Right lung (tissue), 5 donors: ENCODE results near the gene PPP1R27. TPM values are rescaled to one million over a fixed set of nuclear protein-coding genes. Genes with fewer than 3 reads are reported as not detected.

Experiments used
- DNase-seq, 2 donors: peaks; one replicate each; pipeline ENCODE4 v3.0.0-alpha.2; 2013
- polyA plus RNA-seq, 5 donors: library from polyadenylated mRNA; unstranded; fragments of 120-200 nt; gene quantifications; one replicate each; pipeline versions ENCODE4 v1.2.1 to v1.2.3, GENCODE V29; 2013; ENCODE audit warnings: inconsistent platforms in 1 of 5, low replicate concordance in 1 of 5; ENCODE audit not compliant: insufficient read length in 5 of 5, insufficient read depth in 1 of 5

PPP1R27 gene
- polyA plus RNA-seq, 5 donors: 0.11 to 1.7 (median 0.15) TPM

DNA sequence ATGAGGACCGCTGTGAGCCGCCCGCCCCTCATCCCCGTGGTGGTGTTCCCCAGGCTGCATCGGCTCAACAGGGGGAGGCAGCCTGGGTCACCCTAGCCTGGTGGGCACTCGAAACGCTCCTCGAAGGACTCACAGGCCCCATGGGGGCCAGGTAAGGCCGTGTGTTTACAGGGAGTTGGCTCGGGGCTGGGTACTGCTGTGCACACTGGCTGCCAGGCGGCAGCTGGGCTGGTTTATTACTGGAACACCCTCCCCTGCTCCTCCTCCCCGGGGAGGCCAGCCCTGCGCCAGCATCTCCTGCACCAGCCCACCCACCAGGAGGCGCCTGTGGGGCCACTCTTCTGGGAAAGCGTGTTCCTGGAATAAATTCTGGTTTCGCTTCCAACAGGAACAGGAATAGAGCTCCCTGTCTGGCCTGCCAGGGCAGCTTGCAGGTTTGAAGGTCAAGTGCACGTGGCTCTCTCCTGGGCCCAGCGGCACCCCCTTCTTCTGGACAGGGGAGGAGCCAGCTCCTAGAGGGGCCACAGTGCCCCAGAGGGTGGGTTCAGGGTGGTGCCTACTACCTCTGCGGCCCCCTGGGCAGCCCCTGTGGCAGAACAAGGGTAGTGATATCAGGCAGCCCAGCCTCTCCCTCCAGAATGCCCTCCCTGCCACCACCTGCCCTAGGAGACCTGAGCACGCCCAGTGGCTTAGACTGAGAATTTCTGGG is 13.1 kb downstream of the PPP1R27 start:
- DNase-seq: no peak

DNA sequence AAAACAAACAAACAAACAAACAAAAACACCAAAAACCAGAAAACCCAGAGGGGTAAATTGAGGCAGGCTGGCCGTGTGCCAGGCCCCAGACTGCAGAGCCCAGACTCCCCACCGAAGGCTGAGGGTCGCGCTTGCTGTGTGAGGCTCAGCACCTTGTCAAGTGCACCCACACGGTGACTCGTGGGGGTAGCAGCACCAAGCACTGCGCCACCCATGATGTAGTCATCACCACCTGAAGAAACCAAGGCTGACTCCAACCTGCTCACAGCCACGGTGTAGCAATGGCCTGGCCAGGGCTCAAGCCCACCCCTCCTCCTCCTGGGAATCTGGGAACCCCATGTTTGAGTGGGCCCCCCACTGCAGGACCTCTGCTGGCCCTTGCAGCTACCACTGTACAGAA is 13.7 kb downstream of the PPP1R27 start:
- DNase-seq: no peak

DNA sequence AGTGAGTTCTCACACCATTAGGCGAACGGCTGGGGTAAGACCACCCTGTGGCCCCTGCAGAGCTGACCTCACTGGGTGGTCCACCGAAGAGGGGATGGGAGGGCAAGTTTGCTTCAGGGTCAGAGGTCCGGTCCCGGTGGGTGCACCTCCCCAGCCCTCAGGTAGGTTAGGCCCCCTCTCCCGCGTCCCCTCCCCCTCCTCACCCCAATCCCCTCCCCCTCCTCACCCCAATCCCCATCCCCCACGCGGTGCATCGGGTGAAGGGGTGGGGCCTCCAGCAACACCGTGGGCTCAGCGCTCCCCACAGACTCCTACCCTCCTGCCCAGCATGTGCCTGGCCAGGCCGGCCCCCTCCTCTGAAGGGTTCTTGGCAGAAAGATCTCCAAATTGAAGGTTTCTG is 15.1 kb downstream of the PPP1R27 start:
- DNase-seq: no peak

DNA sequence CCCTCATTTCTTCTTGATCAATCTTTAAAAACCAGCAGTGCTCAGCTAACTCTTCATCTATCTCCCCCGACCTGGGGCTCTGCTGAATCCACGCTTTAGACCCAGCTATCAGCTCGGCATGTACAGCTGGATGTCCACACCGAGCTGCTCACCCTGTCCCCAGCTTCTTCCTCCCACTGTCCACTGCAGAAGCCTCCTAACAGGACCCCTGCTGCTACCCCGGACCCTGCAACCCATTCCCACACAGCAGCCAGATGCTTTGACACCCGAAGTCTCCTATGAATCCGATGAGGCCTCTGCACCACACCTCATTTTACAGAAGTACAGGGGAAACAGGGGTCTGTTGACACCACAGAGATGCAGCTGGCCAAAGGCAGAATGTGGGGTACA is 17.1 kb downstream of the PPP1R27 start:
- DNase-seq: no peak

DNA sequence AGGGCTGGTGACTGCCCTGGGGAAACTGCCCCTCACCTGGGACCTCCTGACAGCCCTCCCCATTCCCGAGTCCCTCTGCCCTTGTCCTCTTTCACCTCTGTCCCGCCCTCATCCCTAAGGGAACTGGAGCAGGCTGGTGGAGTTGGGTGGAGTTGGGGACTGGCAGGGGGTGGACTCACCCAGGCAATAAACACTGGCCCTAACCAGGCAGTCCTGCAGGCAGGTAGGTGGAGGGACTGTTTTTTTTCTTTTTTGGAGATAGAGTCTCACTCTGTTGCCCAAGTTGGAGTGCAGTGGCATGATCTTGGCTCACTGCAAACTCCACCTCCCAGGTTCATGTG is 19.2 kb downstream of the PPP1R27 start:
- no peak for DNase-seq

DNA sequence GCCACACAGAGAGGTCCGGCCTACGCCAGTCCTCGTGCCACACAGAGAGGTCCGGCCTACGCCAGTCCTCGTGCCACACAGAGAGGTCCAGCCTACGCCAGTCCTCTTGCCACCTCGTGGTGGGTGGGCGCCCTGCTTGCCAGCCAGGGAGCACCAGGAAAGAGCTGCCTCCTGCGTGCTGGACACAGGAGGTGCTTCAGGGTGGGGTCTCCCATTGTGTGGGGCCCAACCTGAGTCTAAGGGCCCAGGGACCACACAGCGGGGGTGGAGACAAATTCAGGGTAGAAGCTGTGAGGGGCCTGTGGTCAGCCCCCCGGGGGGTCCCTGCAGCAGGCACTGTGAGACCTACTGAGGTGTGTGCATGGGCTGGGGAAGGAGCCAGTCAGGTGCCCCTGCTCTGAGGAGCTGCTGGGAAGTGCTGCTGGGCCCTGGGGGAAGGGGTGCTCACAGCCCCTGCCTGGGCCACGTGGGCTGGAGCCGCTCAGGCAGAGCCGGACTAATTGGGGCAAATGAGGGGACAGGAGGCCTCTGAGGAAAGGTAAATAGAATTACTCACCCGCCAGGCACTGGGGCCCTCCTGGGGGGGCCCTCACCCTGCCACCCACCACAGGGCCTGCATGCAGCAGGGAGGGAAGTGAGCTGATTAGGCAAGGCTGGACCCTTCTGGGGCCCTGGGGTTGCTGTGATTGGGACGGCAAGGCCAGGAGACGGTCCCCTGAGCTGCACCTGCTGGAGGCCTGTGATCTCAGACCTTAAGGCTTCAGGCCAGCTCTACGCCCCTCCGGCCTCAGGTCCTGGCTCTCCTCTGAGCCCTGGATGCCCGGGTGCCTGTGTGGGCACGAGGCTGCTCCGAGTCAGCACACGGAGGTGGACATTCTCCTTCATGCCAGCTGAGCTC is 19.9 kb downstream of the PPP1R27 start:
- DNase-seq: peak; percentile 36 to 52

GRCh38 chr17:81813861-81814683 is 20.8 kb downstream of the PPP1R27 start:
- DNase-seq: no peak

DNA sequence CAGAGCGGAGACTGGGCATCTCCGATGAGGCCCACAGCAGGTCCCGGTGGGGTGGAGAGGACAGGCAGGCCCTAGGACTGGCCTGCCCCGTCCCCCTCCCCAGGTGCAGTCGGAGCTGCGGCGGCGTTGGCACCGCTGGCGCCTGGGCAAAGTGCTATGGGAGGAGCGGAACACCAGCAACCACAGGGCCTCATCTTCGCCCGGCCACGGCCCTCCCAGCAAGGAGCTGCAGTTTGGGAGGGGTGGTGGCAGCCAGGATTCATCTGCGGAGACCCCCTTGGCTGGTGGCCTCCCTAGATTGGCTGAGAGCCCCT is 21.5 kb downstream of the PPP1R27 start:
- DNase-seq: no peak

- DNase-seq: no peak
These were observed 22.1 kb downstream of the PPP1R27 start for GRCh38 chr17:81812571-81813370.

DNA sequence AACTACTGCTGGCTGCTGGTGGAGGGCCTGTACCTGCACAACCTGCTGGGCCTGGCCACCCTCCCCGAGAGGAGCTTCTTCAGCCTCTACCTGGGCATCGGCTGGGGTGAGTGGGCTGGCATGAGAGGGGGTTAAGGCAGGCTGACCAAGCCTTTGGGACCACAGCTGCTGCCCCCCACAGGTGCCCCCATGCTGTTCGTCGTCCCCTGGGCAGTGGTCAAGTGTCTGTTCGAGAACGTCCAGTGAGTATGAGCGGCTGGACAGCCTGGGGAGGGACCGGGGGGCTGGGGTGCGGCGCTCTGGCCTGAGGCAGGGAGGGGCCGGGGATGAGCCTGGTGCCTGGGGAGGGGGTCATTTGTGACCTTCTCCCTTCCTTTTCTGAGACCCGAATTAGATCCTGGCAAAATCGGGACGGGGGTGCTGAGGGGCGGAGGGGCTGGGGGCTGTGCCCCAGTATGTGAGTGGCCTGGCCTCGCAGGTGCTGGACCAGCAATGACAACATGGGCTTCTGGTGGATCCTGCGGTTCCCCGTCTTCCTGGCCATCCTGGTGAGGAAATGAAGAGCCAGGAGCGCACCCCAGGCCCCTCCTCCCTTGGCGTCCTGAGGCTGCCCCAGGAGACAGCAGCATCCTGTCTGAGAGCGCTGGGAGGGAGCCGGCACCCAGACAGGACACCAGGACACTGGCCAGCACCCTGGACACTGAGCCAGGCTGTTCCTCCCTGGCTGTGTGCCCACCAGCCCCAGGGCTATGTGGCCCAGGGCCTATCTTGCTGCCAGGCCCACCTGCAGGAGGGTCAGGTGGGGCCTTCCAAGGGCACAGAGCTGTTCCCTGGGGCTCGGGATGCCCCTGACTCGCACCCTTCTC is 22.9 kb downstream of the PPP1R27 start:
- no peak for DNase-seq

DNA sequence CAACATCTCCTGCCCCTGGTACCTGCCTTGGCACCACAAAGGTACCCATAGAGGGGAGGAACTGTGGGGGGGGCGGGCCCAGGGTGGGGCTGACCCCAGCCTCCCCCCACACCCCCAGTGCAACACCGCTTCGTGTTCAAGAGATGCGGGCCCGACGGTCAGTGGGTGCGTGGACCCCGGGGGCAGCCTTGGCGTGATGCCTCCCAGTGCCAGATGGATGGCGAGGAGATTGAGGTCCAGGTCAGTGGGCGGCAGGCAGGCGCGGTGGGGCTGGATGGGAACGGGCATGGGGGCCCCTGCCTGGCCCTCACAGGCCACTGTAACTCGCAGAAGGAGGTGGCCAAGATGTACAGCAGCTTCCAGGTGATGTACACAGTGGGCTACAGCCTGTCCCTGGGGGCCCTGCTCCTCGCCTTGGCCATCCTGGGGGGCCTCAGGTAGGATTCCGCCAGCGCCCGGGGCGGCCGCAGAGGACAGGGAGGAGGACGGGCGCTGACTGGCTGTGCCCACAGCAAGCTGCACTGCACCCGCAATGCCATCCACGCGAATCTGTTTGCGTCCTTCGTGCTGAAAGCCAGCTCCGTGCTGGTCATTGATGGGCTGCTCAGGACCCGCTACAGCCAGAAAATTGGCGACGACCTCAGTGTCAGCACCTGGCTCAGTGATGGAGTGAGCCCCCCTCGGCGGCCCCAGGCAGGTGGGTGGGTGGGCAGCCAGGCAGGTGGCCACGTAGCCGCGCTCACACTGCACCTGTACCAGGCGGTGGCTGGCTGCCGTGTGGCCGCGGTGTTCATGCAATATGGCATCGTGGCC is 23.8 kb downstream of the PPP1R27 start:
- no peak for DNase-seq

- no peak for DNase-seq
These were observed 24.4 kb downstream of the PPP1R27 start for GRCh38 chr17:81810476-81810875.

- no peak for DNase-seq
These were observed 25.3 kb downstream of the PPP1R27 start for GRCh38 chr17:81809556-81809998.

GRCh38 chr17:81808778-81809555 is 25.9 kb downstream of the PPP1R27 start:
- no peak for DNase-seq

- DNase-seq: no peak
These were observed 27.0 kb downstream of the PPP1R27 start for GRCh38 chr17:81807839-81808238.

DNA sequence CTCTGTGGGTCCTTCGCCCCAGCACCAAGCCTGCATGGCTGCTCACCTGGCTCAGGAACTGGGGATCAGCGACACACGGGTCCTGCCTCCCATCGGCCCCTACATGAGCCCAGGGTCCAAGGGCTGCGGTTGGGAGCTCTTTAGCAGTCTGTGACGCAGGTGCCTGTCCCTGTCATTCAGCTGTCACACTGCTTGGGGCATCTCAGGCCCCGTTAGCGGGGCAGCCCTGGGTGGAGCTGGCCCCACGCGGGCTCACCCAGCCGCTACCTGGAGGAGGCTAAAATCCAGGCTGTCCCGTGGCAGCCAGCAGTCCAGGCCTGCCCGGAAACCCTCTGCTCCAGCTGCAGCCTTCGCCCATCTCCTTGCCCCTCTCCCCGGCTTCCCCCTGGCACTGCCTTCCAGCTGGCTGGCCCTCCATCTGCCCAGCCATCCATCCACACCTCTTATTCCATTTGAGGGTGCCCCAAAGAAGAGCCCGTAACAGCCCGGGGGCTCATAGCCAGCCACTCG is 27.6 kb downstream of the PPP1R27 start:
- DNase-seq: no peak

DNA sequence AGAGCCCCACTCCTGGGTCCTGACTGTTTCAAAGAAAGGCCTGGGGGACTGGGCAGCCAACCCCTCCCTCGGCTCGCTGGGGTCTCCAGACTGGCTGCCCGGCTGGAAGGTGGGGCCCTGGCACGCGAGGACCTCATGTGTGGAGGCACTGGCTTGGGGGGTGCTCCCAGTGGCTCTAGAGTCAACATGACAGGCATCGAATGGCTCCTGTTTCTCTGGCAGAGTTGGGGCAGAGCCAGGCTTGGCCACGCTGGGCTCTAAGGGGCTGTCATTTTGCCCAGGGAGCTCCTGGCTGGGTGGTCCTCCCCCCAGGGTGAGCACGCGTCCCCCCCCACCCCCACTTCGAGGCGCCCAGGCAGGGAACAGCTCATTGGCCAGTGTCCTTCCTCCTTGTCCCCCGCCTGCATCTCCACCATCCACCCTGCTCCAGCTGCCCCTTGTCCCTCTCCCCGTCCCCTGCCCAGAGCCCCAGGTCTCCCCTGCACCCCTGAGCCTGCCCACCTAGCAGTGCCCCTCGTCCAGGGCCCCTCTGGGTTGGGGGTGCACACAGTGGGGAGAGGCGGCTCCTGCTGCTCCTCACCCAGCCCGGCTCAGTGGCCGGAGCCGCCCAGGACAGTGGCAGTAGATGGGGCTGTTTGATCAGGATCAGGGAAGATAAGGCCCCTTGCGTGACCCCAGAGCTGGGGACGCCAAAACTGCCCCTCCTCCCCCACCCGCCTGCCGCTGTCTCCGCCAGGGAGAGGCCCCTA is 28.2 kb downstream of the PPP1R27 start:
- no peak for DNase-seq
